Measurements from ENCODE around the gene BMP3.

GRCh38 chr4:81085291-81085690 is 54.8 kb downstream of the BMP3 start:
- no peak for TF ChIP-seq FOXM1 (IDR thresholded peaks at IDR 0.05; ENCODE audit: low read depth, low read length)
- no peak for TF ChIP-seq MXI1 (IDR thresholded peaks at IDR 0.05; ENCODE audit: low read depth, low read length)
- no peak for TF ChIP-seq BACH1 (IDR thresholded peaks at IDR 0.05; ENCODE audit: borderline replicate concordance)
- TF ChIP-seq CBX3 (IDR thresholded peaks at IDR 0.05; ENCODE audit: borderline replicate concordance, low read depth): no peak
- no peak for TF ChIP-seq NFYB (IDR thresholded peaks at IDR 0.05; ENCODE audit: insufficient read depth, low read depth, low read length)
- TF ChIP-seq POLR2AphosphoS2 (IDR thresholded peaks at IDR 0.05; ENCODE audit: low read depth, low read length): no peak
